Trophoblast cell (in vitro differentiated cells and primary cell): ENCODE results near the gene TLE5.

Experiments
- DNase-seq, 2 donors: peaks; one replicate each; pipeline ENCODE4 v3.0.0-alpha.2; 2016
- H2AFZ ChIP-seq: 2 replicates; pipeline ENCODE4 v1.6.1; 2013; ENCODE audit warnings: low read length, moderate library complexity, mild to moderate bottlenecking; ENCODE audit not compliant: insufficient read depth, poor library complexity
- H2AK5ac ChIP-seq: 2 replicates; pipeline ENCODE4 v1.6.1; 2013; ENCODE audit warnings: mild to moderate bottlenecking, low read length
- H2BK120ac ChIP-seq: 2 replicates; pipeline ENCODE4 v1.6.1; 2013; ENCODE audit warnings: low read length, mild to moderate bottlenecking, moderate library complexity; ENCODE audit not compliant: insufficient read depth, poor library complexity
- H2BK12ac ChIP-seq: 2 replicates; pipeline ENCODE4 v1.6.1; 2013; ENCODE audit warnings: mild to moderate bottlenecking, low read length, moderate library complexity
- H2BK5ac ChIP-seq: 2 replicates; pipeline ENCODE4 v1.6.1; 2013; ENCODE audit warnings: low read length, low read depth, moderate library complexity, mild to moderate bottlenecking; ENCODE audit not compliant: poor library complexity
- H3K14ac ChIP-seq: 2 replicates; pipeline ENCODE4 v1.6.1; 2013; ENCODE audit warnings: mild to moderate bottlenecking, low read length
- H3K18ac ChIP-seq: 2 replicates; pipeline ENCODE4 v1.6.1; 2013; ENCODE audit warnings: mild to moderate bottlenecking, low read length
- H3K23ac ChIP-seq: 2 replicates; pipeline ENCODE4 v1.6.1; 2013; ENCODE audit warnings: low read length
- H3K27ac ChIP-seq: 2 replicates; pipeline ENCODE4 v1.5.1; 2013; ENCODE audit warnings: low read depth, mild to moderate bottlenecking, inconsistent platforms, low read length, moderate library complexity
- H3K27me3 ChIP-seq: 2 replicates; pipeline ENCODE4 v1.6.1; 2013; ENCODE audit warnings: inconsistent platforms, mild to moderate bottlenecking, low read length, moderate library complexity; ENCODE audit not compliant: insufficient read depth
- H3K36me3 ChIP-seq, 2 experiments: 1 replicate in 1 of 2; 2 replicates in 1 of 2; pipeline ENCODE4 v1.6.1; 2013; ENCODE audit warnings: low read length in 2 of 2, mild to moderate bottlenecking in 2 of 2, moderate library complexity in 1 of 2; ENCODE audit not compliant: insufficient read depth in 2 of 2, control insufficient read depth in 1 of 2
- H3K4ac ChIP-seq: 2 replicates; pipeline ENCODE4 v1.6.1; 2013; ENCODE audit warnings: low read depth, mild to moderate bottlenecking, low read length, moderate library complexity
- H3K4me1 ChIP-seq, 2 experiments: 1 replicate in 1 of 2; 2 replicates in 1 of 2; pipeline ENCODE4 v1.6.1; 2013; ENCODE audit warnings: low read length in 2 of 2, mild to moderate bottlenecking in 2 of 2, moderate library complexity in 1 of 2; ENCODE audit not compliant: insufficient read depth in 2 of 2, control insufficient read depth in 1 of 2
- H3K4me2 ChIP-seq: 2 replicates; pipeline ENCODE4 v1.6.1; 2013; ENCODE audit warnings: inconsistent platforms, mild to moderate bottlenecking, low read length, moderate library complexity
- H3K4me3 ChIP-seq: 2 replicates; pipeline ENCODE4 v1.5.1; 2013; ENCODE audit warnings: mild to moderate bottlenecking, low read depth, low read length, inconsistent platforms
- H3K79me1 ChIP-seq: one replicate; pipeline ENCODE4 v1.6.1; 2013; ENCODE audit warnings: low read length
- H3K79me2 ChIP-seq: 2 replicates; pipeline ENCODE4 v1.6.1; 2013; ENCODE audit warnings: low read length, mild to moderate bottlenecking; ENCODE audit not compliant: control insufficient read depth, insufficient read depth, poor library complexity
- H3K9ac ChIP-seq: 2 replicates; pipeline ENCODE4 v1.6.1; 2013; ENCODE audit warnings: mild to moderate bottlenecking, low read length
- H3K9me3 ChIP-seq: 2 replicates; pipeline ENCODE4 v1.6.1; 2013; ENCODE audit warnings: low read depth, mild to moderate bottlenecking, control low read depth, inconsistent platforms, low read length; ENCODE audit not compliant: insufficient read depth
- H4K12ac ChIP-seq: 2 replicates; pipeline ENCODE4 v1.6.1; 2013; ENCODE audit warnings: low read depth, mild to moderate bottlenecking, low read length, moderate library complexity
- H4K8ac ChIP-seq: 2 replicates; pipeline ENCODE4 v1.6.1; 2013; ENCODE audit warnings: low read depth, mild to moderate bottlenecking, low read length, moderate library complexity
- H4K91ac ChIP-seq: one replicate; pipeline ENCODE4 v1.6.1; 2013; ENCODE audit warnings: low read depth, mild to moderate bottlenecking, low read length, moderate library complexity
- WGBS: extraction: QIAGEN DNeasy Blood & Tissue Kit; methylation state at CpG from one replicate; pipeline ENCODE4 v1.1.7; 2013; ENCODE audit warnings: missing lambda C conversion rate; ENCODE audit not compliant: insufficient read length, insufficient coverage; ENCODE audit errors: extremely low coverage; 5-methylcytosine and 5-hydroxymethylcytosine counted together

TLE5 gene

GRCh38 chr19:3108775-3109174 lies 46.5 kb upstream of the TLE5 start:
- peaks cover 20 to 21% of the 10 kb centered on the region in 2 experiments for H3K36me3 ChIP-seq
- H3K4me2 ChIP-seq = no peak overlapping the region
- peaks cover 2% of the 10 kb centered on the region for H3K79me2 ChIP-seq
- no peak overlapping the region for H4K91ac ChIP-seq
- no peak overlapping the region for H3K4me3 ChIP-seq
- no peak overlapping the region for H2BK12ac ChIP-seq
- H3K79me1 ChIP-seq = no peaks in the 10 kb centered on the region
- H3K9me3 ChIP-seq = peaks cover 3% of the 10 kb centered on the region
- H2BK5ac ChIP-seq = no peak overlapping the region
- H3K14ac ChIP-seq = no peak overlapping the region
- no peak overlapping the region for H4K8ac ChIP-seq
- WGBS = no CpG with 5 or more reads among the region's 5 CpGs
- H4K12ac ChIP-seq = no peak overlapping the region
- H3K4ac ChIP-seq = no peak overlapping the region
- DNase-seq = peak; percentile 48 to 82
- H2BK120ac ChIP-seq = no peak overlapping the region
- no peak overlapping the region for H3K9ac ChIP-seq
- no peak overlapping the region for H3K18ac ChIP-seq
- H3K27me3 ChIP-seq = no peaks in the 10 kb centered on the region
- H2AK5ac ChIP-seq = no peak overlapping the region
- no peak overlapping the region for H3K23ac ChIP-seq
- H2AFZ ChIP-seq = no peak overlapping the region
- H3K4me1 ChIP-seq = no peaks in the 10 kb centered on the region
- no peak overlapping the region for H3K27ac ChIP-seq

DNA sequence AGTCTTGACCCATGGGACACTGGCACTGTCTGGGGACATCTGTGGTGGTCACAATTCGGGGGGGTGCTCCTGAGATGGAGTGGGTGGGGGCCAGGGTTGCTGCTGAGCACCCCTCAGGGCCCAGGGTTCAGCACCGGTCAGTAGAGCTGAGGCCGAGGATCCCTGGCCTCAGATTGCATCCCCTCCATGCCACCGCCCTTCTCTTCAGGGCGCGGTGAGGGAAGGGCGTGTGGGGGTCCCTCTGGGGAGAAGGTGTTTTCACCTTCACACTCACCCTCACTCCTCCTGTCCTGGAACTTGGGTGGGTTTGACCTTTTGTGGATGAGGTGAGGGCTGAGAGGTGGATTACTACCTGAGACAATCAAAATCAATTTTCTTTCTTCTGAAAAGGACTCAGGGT lies 45.4 kb upstream of the TLE5 start:
- Histone ChIP-seq H4K8ac (no peak overlapping the region), H2BK120ac (no peak overlapping the region), H3K36me3 (peaks cover 12 to 14% of the 10 kb centered on the region in 2 experiments), H3K18ac (no peak overlapping the region), H2AFZ (no peak overlapping the region), H3K9me3 (peaks cover 3% of the 10 kb centered on the region), H2BK5ac (no peak overlapping the region), H3K9ac (no peak overlapping the region), H3K4me2 (no peak overlapping the region), H3K4me3 (no peak overlapping the region), H3K23ac (no peak overlapping the region), H4K12ac (no peak overlapping the region), H4K91ac (no peak overlapping the region), H2BK12ac (no peak overlapping the region), H3K4me1 (no peaks in the 10 kb centered on the region), H3K4ac (no peak overlapping the region), H3K79me1 (no peaks in the 10 kb centered on the region), H2AK5ac (no peak overlapping the region), H3K14ac (no peak overlapping the region), H3K27ac (no peak overlapping the region), H3K79me2 (peaks cover 2% of the 10 kb centered on the region), H3K27me3 (no peaks in the 10 kb centered on the region)
- DNase-seq = no peak
- WGBS = no CpG with 5 or more reads among the region's 7 CpGs

- Histone ChIP-seq H3K9ac (no peak overlapping the region), H3K79me1 (no peaks in the 10 kb centered on the region), H3K79me2 (peaks cover 2% of the 10 kb centered on the region), H4K91ac (no peak overlapping the region), H2BK12ac (no peak overlapping the region), H4K12ac (no peak overlapping the region), H2BK120ac (no peak overlapping the region), H2BK5ac (no peak overlapping the region), H4K8ac (no peak overlapping the region), H3K4me3 (no peak overlapping the region), H3K14ac (no peak overlapping the region), H3K18ac (no peak overlapping the region), H3K4me2 (no peak overlapping the region), H2AK5ac (no peak overlapping the region), H3K27me3 (no peaks in the 10 kb centered on the region), H3K9me3 (peaks cover 3% of the 10 kb centered on the region), H3K27ac (no peak overlapping the region), H3K23ac (no peak overlapping the region), H2AFZ (no peak overlapping the region), H3K4me1 (no peaks in the 10 kb centered on the region), H3K4ac (no peak overlapping the region), H3K36me3 (peaks cover 12% of the 10 kb centered on the region in 2 experiments)
- DNase-seq = no peak
- no CpG with 5 or more reads among the region's 17 CpGs for WGBS
Measured at GRCh38 chr19:3106509-3107141, 44.3 kb upstream of the TLE5 start.

DNA sequence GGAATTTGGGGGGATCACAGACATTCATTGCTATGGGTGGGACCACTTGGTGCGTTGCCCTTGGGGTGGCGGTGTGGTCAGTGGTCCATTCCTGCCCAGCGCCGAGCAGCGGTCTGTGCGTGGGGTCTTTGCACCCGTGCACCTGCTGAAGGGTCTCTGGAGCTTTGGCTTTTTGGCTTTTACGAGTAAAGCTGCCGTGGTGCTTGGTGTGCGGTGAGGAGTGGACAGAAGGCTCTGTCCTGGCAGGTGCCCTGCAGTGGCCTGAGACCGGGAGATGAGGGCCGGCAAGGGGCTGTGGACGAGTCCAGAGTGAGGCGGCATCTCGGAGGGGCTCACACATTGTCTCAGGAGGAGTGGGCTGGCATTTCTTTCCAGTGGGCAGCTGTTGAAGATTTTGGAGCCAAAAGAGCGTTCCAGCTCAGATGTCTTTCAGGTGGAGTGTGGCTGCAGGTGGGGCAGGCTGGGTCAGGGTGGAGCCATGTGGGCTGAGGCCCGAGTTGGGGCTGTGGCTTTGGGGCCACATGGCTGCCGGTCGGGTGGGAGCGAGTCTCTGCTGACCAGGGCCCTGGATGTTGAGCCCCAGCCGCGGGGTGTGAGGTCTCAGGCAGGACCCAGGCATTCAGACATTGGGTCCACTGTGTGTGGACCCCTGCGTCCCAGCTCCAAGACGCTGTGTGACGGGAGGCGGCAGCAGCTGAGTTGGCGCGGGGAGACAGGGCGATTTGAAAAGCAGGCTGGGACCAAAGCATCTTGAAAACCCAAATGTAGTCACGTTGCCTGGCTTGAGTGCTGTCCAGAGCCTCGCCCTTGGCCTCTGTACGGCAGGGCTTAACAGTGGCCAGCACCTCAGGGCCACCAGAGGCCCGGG lies 43.6 kb upstream of the TLE5 start:
- peaks cover 2% of the 10 kb centered on the region for H3K79me2 ChIP-seq
- no peak overlapping the region for H4K91ac ChIP-seq
- peaks cover 7 to 9% of the 10 kb centered on the region in 2 experiments for H3K36me3 ChIP-seq
- no peak for DNase-seq
- H4K8ac ChIP-seq = no peak overlapping the region
- H3K9ac ChIP-seq = no peak overlapping the region
- H3K4me2 ChIP-seq = no peak overlapping the region
- no peak overlapping the region for H3K4me3 ChIP-seq
- no peaks in the 10 kb centered on the region for H3K27me3 ChIP-seq
- H3K14ac ChIP-seq = no peak overlapping the region
- peak overlapping the region; percentile 17 for H3K4ac ChIP-seq
- no peak overlapping the region for H2AFZ ChIP-seq
- no peak overlapping the region for H3K27ac ChIP-seq
- WGBS = no CpG with 5 or more reads among the region's 33 CpGs
- no peak overlapping the region for H2AK5ac ChIP-seq
- no peak overlapping the region for H4K12ac ChIP-seq
- no peaks in the 10 kb centered on the region for H3K79me1 ChIP-seq
- no peak overlapping the region for H2BK120ac ChIP-seq
- H3K18ac ChIP-seq = no peak overlapping the region
- H2BK5ac ChIP-seq = no peak overlapping the region
- H2BK12ac ChIP-seq = no peak overlapping the region
- no peak overlapping the region for H3K23ac ChIP-seq
- H3K4me1 ChIP-seq = no peaks in the 10 kb centered on the region
- peaks cover 4% of the 10 kb centered on the region for H3K9me3 ChIP-seq
